NCI-H82 (cell line): ENCODE measurements around the gene MYLK2.
"Not testable (repeated sequence)": the region's sequence is repeated elsewhere in the genome, so short reads cannot be mapped to it uniquely, and the experiment has no call there.

Experiments used
- DNase-seq: peaks from one replicate; lab custom pipeline; 2025; lab: John Stamatoyannopoulos, UW

Gene MYLK2

GRCh38 chr20:31815408-31816188 is 3.6 kb upstream of the MYLK2 start:
- peak; percentile 47 for DNase-seq

GRCh38 chr20:31816221-31816620 is 2.9 kb upstream of the MYLK2 start:
- no peak for DNase-seq

- DNase-seq, result no peak
Observed at GRCh38 chr20:31817461-31817860, 1.7 kb upstream of the MYLK2 start.

GRCh38 chr20:31818376-31818908 is 714 bp upstream of the MYLK2 start:
- DNase-seq, result no peak

- no peak for DNase-seq
Observed at GRCh38 chr20:31820228-31820627, 1.1 kb downstream of the MYLK2 start.

GRCh38 chr20:31821427-31821826 is 2.3 kb downstream of the MYLK2 start:
- DNase-seq, result peak; percentile 23

- peak; percentile 85 for DNase-seq
Observed at GRCh38 chr20:31822421-31823330, 3.5 kb downstream of the MYLK2 start.

- DNase-seq, result no peak
Observed at GRCh38 chr20:31823360-31824124, 4.4 kb downstream of the MYLK2 start.

- DNase-seq, result no peak
Observed at GRCh38 chr20:31824125-31824485, 4.9 kb downstream of the MYLK2 start.

- DNase-seq, result no peak
Observed at GRCh38 chr20:31824554-31825313, 5.6 kb downstream of the MYLK2 start.

- DNase-seq, result no peak
Observed at GRCh38 chr20:31826074-31826473, 6.9 kb downstream of the MYLK2 start.

GRCh38 chr20:31827059-31827458 is 7.9 kb downstream of the MYLK2 start:
- no peak for DNase-seq

- not testable (repeated sequence) for DNase-seq
Observed at GRCh38 chr20:31828016-31828415, 8.9 kb downstream of the MYLK2 start.

- no peak for DNase-seq
Observed at GRCh38 chr20:31829731-31830130, 10.6 kb downstream of the MYLK2 start.

GRCh38 chr20:31830406-31830981 is 11.3 kb downstream of the MYLK2 start:
- no peak for DNase-seq

- no peak for DNase-seq
Observed at GRCh38 chr20:31831211-31831610, 12.1 kb downstream of the MYLK2 start.

GRCh38 chr20:31831771-31832306 is 12.7 kb downstream of the MYLK2 start:
- DNase-seq, result no peak

GRCh38 chr20:31833130-31833930 is 14.2 kb downstream of the MYLK2 start:
- DNase-seq, result peak; percentile 86

GRCh38 chr20:31833931-31834521 is 14.9 kb downstream of the MYLK2 start:
- DNase-seq, result peak; percentile 40
